Kidney (tissue), 14 donors: Measurements from ENCODE around the gene SH3BP4. TPM values are rescaled to one million over a fixed set of nuclear protein-coding genes. Genes with fewer than 3 reads are reported as not detected.

Source experiments
- DNase-seq, 5 donors: peaks; one replicate each; pipeline ENCODE4 v3.0.0-alpha.2; 2013 to 2020
- FAIRE-seq: peaks from 2 replicates; lab custom pipeline; 2012; peaks lifted over from hg19 to GRCh38; lab: Jason Lieb, UNC
- H3K27ac ChIP-seq, 2 donors: one replicate each; pipeline ENCODE4 v1.7.0; 2013; ENCODE audit warnings: low read depth in 2 of 2, low read length in 2 of 2, inconsistent platforms in 1 of 2
- H3K27me3 ChIP-seq: one replicate; pipeline ENCODE4 v1.7.1; 2013; ENCODE audit warnings: low read length, inconsistent platforms; ENCODE audit not compliant: control insufficient read depth, insufficient read depth
- H3K36me3 ChIP-seq, 3 donors: one replicate each; pipeline versions ENCODE4 v1.7.0 to v1.7.1; 2013; ENCODE audit warnings: low read length in 3 of 3, control low read depth in 1 of 3, inconsistent platforms in 1 of 3; ENCODE audit not compliant: insufficient read depth in 3 of 3, control insufficient read depth in 2 of 3
- H3K4me1 ChIP-seq, 3 donors: one replicate each; pipeline versions ENCODE4 v1.7.0 to v1.7.1; 2013; ENCODE audit warnings: low read length in 3 of 3, inconsistent platforms in 1 of 3, low read depth in 1 of 3; ENCODE audit not compliant: control insufficient read depth in 2 of 3, insufficient read depth in 2 of 3
- H3K4me3 ChIP-seq, 3 donors: one replicate each; pipeline versions ENCODE4 v1.7.0 to v1.8.1; 2013; ENCODE audit warnings: low read length in 3 of 3, control low read depth in 1 of 3, inconsistent platforms in 1 of 3
- H3K9ac ChIP-seq, 3 donors: one replicate each; pipeline versions ENCODE4 v1.7.0 to v1.7.1; 2013; ENCODE audit warnings: low read length in 3 of 3, control low read depth in 1 of 3, inconsistent platforms in 1 of 3
- H3K9me3 ChIP-seq, 3 donors: one replicate each; pipeline versions ENCODE4 v1.7.0 to v1.7.1; 2013; ENCODE audit warnings: low read length in 3 of 3, control low read depth in 1 of 3, inconsistent platforms in 1 of 3; ENCODE audit not compliant: control insufficient read depth in 2 of 3, insufficient read depth in 1 of 3
- CTCF ChIP-seq: IDR thresholded peaks from 3 replicates; pipeline ENCODE4 v1.5.1; 2012; ENCODE audit warnings: mild to moderate bottlenecking, moderate library complexity, borderline replicate concordance; ENCODE audit not compliant: insufficient read depth; ENCODE audit errors: extremely low read depth
- intact Hi-C: fragments of 100-400 bp; cut with DNase I; formaldehyde crosslinking; loops from one replicate; pipeline ENCODE4 v1.11.1; 2022
- polyA plus RNA-seq: library from polyadenylated mRNA; stranded (reverse); fragments of 350-450 nt; fragmentation: Illumina TruSeq; extraction: RNeasy Lipid Tissue Mini Kit (QIAGEN cat#74804); gene quantifications from one replicate; pipeline ENCODE4 v1.2.3, GENCODE V29; 2014; ENCODE audit warnings: low read depth, low replicate concordance; ENCODE audit not compliant: insufficient read depth
- total RNA-seq: library from RNA; stranded (reverse); fragmentation: NEBNext Ultra II Directional; extraction: Animal tissue kit (Norgen Biotek cat#: 25700); gene quantifications from one replicate; pipeline ENCODE4 v1.2.1, GENCODE V29; 2021
- donor health status: control.
- donor health status: control.
- donor health status: control.
- donor health status: control.
- donor health status: control.
- donor health status: DM: yes; HTN: yes; CAD: no.
- donor health status: Normal renal cell carcinoma (clear cell type).

The SH3BP4 gene
- total and polyA plus RNA-seq, 2 donors from 2014 or later, result 20.0 to 52.9 TPM

GRCh38 chr2:235044501-235045271 is 92.9 kb downstream of the SH3BP4 start:
- H3K9me3 ChIP-seq, result no peaks in the 10 kb centered on the region
- intact Hi-C loops, result no loop called here
- no peak for FAIRE-seq
- no peak overlapping the region for H3K9ac ChIP-seq
- no peak for DNase-seq
- peaks cover 0 to 5% (median 0%) of the 10 kb centered on the region in 3 donors for H3K4me1 ChIP-seq
- H3K4me3 ChIP-seq, result no peak overlapping the region
- peak overlapping the region in 1 of 2 donors; percentile 34 for H3K27ac ChIP-seq
- no peak for TF ChIP-seq CTCF
- H3K36me3 ChIP-seq, result peaks cover 0 to 34% (median 11%) of the 10 kb centered on the region in 3 donors
- H3K27me3 ChIP-seq, result no peaks in the 10 kb centered on the region

- Histone ChIP-seq H3K4me3 (no peak overlapping the region), H3K36me3 (peaks cover 0 to 34% (median 11%) of the 10 kb centered on the region in 3 donors), H3K27me3 (no peaks in the 10 kb centered on the region), H3K9me3 (no peaks in the 10 kb centered on the region), H3K9ac (no peak overlapping the region), H3K4me1 (peaks cover 0 to 5% (median 2%) of the 10 kb centered on the region in 3 donors), H3K27ac (no peak overlapping the region)
- FAIRE-seq (no peak), DNase-seq (no peak)
- intact Hi-C loops, result no loop called here
- no peak for TF ChIP-seq CTCF
Measured at GRCh38 chr2:235045336-235045972, 93.6 kb downstream of the SH3BP4 start.

DNA sequence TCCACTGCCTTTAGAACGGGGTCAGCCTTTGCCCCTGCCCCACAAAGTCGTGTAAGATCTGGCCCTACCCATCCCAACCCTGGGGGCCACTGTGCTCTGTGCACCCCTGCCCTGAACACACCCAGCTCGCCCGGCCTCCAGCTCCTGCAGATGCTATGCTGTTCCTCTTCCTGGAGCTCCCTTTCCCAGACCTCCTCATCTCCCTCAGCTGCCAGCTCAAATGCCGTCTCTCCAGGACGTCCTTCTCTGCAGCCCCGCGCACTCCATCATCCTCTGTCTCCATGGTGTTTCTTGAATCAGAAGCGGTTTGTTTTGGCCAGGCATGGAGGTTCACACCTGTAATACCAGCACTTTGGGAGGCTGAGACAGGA is 94.1 kb downstream of the SH3BP4 start:
- Histone ChIP-seq H3K9me3 (no peaks in the 10 kb centered on the region), H3K9ac (no peak overlapping the region), H3K27ac (no peak overlapping the region), H3K27me3 (no peaks in the 10 kb centered on the region), H3K4me3 (no peak overlapping the region), H3K4me1 (peaks cover 0 to 8% (median 7%) of the 10 kb centered on the region in 3 donors), H3K36me3 (peaks cover 0 to 31% (median 7%) of the 10 kb centered on the region in 3 donors)
- DNase-seq (peak in 1 of 5 donors; percentile 3), FAIRE-seq (no peak)
- TF ChIP-seq CTCF, result no peak
- intact Hi-C loops, result no loop called here
